Measurements from ENCODE around the gene SEMA5A. TPM values are rescaled to one million over a fixed set of nuclear protein-coding genes. Genes with fewer than 3 reads are reported as not detected.

SEMA5A gene
- total RNA-seq, 3 donors from 2014 or later: 0.03 to 0.26 (median 0.14) TPM

DNA sequence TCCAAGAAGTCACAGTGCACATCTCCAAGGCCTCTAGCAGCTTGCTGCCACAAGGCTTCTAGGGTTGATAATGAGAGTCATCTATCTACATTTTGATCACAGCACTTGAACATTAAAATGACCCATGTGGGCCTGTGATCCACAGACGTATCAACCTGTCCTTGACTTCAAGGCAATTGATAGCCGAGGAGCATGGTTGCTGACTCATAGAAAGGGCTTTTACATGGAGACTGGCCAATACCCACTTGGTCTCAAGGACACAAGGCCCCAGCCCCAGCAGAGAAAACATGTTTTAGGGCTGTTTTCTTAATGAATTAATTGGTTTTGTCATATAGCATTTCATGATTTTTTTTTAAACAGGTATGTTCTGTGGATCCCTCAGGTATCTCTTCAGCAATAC is 314.0 kb downstream of the SEMA5A start:
- H3K4me1 Mint-ChIP-seq (ENCODE audit: low read depth): no peaks in the 10 kb centered on the region
- DNase-seq (no peak), ATAC-seq (no peak)
- H3K9me3 Mint-ChIP-seq: peaks cover 11% of the 10 kb centered on the region
- H3K4me3 Mint-ChIP-seq: no peak overlapping the region
- H3K36me3 Mint-ChIP-seq (ENCODE audit: insufficient read depth): no peaks in the 10 kb centered on the region
- H3K27me3 Mint-ChIP-seq (ENCODE audit: low read depth): peaks cover 1% of the 10 kb centered on the region

DNA sequence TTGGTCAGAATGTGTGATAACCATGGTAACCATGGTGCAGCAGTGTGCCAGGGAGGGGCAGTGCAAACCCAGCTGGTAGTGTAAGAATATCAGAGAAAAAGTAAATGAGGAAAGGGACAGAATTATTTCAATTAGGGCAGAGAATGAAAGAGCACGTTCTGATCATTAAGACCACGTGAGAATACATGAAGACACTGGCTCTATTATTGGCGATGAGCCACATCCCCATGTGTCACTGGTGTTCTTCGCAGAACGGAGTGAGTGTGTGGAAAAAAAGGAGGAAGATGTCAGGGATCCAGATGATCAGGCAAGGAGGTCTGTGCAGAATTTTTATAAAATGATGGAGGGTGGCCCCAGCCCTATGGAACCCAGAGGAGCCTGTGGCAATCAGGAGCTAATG is 315.5 kb downstream of the SEMA5A start:
- H3K4me3 Mint-ChIP-seq: no peak overlapping the region
- no peaks in the 10 kb centered on the region for H3K36me3 Mint-ChIP-seq (ENCODE audit: insufficient read depth)
- DNase-seq (no peak), ATAC-seq (no peak)
- peaks cover 1% of the 10 kb centered on the region for H3K27me3 Mint-ChIP-seq (ENCODE audit: low read depth)
- H3K9me3 Mint-ChIP-seq: peaks cover 11% of the 10 kb centered on the region
- no peaks in the 10 kb centered on the region for H3K4me1 Mint-ChIP-seq (ENCODE audit: low read depth)

DNA sequence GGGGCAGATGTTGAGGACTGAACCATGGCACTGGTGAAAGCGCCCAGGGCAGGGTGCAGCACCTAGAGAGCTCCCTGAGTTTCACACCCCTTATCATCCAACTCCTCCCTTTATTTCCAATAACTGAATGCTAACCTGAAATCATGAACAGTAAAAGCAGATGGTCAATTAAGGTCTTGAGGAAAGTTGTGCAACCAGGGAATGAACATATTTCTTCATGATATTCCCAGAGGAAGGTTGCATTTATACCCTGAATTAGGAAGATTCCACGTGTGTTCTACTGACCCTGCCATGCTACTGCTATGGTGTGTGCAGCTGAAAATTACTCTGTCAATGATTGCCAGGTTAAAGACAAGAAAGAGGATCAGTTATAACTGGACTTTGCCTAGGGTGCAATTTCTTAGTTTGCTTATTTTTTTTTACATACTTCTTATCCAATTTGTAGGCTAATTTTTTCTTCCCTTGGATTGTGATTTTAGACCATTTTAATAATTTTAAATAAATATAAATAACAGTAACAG is 319.8 kb downstream of the SEMA5A start:
- Mint-ChIP-seq H3K4me1 (ENCODE audit: low read depth) (no peaks in the 10 kb centered on the region), H3K36me3 (ENCODE audit: insufficient read depth) (no peaks in the 10 kb centered on the region), H3K9me3 (peaks cover 11% of the 10 kb centered on the region), H3K27me3 (ENCODE audit: low read depth) (peaks cover 1% of the 10 kb centered on the region), H3K4me3 (no peak overlapping the region)
- DNase-seq: no peak
- no peak for ATAC-seq

DNA sequence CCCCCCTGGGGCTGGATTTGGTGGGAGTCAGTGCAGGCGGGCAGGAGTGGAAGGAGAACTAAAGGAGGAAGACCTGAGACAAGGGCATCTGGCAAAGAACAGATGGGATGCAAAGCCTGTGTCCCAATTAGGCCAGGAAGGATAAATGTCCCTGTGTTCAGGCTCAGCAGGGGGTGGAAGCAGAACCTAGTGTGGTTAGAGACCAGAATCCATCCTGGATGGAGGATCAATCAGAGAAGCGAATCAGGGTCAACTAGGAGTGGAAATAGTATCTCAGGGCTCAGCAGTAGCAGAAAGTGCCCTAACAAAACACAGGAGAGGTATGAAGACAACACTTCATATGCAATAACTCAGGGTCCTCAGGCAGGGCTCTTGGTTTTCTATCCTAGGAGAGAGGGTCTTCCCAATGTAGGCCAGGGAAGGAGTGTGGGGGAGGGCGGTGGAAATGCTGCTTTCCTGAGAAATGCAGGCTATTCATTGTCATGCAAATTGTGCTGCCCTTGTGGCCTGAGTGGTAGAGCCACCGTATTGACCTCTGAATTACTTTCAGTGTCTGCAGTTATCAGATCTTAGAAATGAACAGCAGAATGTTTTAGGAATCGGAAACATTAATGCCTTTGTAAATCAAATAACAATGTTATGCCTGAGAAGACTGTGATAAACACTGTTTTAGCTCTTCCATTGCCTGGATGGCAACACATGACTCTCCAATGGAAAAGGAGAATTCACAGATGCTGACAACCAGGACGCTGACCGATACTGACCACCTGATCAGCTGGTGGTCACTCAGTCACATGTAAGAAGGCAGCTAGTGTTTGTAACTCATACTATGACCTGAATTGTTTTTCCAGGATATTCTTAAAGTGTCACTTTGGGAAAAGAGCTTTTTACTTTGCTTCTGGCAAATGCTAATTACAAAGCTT is 323.6 kb downstream of the SEMA5A start:
- ATAC-seq: no peak

DNA sequence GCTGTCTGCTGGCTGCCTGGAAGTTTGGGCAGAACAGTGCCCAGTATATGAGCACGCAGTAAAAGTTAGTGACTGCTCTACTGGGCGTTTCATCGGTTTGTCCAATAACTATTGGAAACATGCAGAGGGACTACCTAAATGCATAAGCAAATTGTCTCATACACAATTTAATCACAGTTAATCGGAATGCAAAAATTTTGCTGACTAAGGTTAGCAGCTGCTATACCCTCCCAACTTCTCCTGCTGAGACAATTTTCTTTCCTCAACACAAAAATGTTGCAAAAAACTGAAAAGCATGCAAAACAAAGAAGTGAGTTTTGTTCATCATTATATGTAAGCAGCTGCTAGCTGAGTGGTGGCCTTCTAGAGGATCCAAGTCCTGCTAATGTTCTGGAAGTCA is 327.5 kb downstream of the SEMA5A start:
- ATAC-seq: no peak
- no peak for DNase-seq
- Mint-ChIP-seq H3K36me3 (ENCODE audit: insufficient read depth) (no peaks in the 10 kb centered on the region), H3K4me1 (ENCODE audit: low read depth) (no peaks in the 10 kb centered on the region), H3K4me3 (no peak overlapping the region), H3K9me3 (peaks cover 9% of the 10 kb centered on the region), H3K27me3 (ENCODE audit: low read depth) (no peaks in the 10 kb centered on the region)

More for the DNA sequence above, 323.6 kb downstream of the SEMA5A start:
- Mint-ChIP-seq H3K9me3 (no peaks in the 10 kb centered on the region), H3K4me3 (no peak overlapping the region), H3K36me3 (ENCODE audit: insufficient read depth) (no peaks in the 10 kb centered on the region), H3K27me3 (ENCODE audit: low read depth) (no peaks in the 10 kb centered on the region), H3K4me1 (ENCODE audit: low read depth) (no peaks in the 10 kb centered on the region)
- no peak for DNase-seq

DNA sequence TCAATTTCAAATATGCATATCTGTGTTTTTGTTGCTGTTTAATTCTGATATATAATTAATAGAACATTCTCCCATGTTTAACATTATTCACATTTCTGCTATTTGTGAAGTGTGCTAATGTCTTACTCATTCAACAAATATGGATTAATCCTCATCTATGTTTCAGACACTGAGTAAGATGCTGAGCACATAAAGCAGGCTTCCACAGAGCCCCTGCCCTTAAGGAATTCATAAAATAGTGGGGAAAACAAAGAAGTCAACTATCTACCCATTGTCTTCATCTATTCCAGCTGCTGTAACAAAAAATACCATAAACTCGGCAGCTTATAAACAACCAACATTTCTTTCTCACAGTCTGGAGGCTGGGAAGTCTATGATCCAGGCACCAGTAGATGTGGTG is 333.3 kb downstream of the SEMA5A start:
- ATAC-seq: no peak

DNA sequence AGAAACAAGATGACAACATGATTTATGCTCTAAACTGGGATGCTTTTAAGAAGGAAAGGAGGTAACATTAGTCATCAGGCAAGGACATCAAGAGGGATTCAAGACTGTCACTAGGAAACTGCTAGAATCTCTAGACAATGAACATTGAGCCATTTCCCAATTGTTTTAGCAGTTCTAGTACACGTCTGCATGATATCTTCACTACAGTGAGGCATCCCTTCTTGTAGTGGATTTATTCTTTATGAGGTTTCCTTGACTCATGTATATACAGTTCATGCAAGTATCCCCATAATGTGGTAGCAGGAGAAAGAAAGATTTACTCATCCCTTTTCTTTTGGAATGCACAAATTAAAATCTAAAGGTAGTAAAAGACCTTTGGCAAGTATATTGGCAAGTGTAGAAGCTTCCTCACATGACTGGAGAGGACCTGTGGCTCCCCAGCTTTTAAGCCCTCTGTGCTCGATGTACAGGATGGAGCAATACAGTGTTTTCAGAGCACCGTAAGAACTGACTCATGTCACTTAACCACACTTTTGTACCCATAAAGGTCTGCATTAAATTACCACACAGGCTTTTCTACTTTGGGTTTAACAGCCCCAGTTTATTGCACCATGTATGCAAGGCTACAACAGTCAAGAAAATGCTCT is 335.9 kb downstream of the SEMA5A start:
- Mint-ChIP-seq H3K36me3 (ENCODE audit: insufficient read depth) (no peaks in the 10 kb centered on the region), H3K9me3 (peaks cover 4% of the 10 kb centered on the region), H3K4me3 (no peak overlapping the region), H3K4me1 (ENCODE audit: low read depth) (no peaks in the 10 kb centered on the region), H3K27me3 (ENCODE audit: low read depth) (no peaks in the 10 kb centered on the region)
- no peak for DNase-seq
- ATAC-seq: no peak

More for the DNA sequence above, 333.3 kb downstream of the SEMA5A start:
- no peaks in the 10 kb centered on the region for H3K27me3 Mint-ChIP-seq (ENCODE audit: low read depth)
- H3K36me3 Mint-ChIP-seq (ENCODE audit: insufficient read depth): no peaks in the 10 kb centered on the region
- peaks cover 9% of the 10 kb centered on the region for H3K9me3 Mint-ChIP-seq
- DNase-seq: no peak
- H3K4me1 Mint-ChIP-seq (ENCODE audit: low read depth): no peaks in the 10 kb centered on the region
- H3K4me3 Mint-ChIP-seq: no peak overlapping the region

DNA sequence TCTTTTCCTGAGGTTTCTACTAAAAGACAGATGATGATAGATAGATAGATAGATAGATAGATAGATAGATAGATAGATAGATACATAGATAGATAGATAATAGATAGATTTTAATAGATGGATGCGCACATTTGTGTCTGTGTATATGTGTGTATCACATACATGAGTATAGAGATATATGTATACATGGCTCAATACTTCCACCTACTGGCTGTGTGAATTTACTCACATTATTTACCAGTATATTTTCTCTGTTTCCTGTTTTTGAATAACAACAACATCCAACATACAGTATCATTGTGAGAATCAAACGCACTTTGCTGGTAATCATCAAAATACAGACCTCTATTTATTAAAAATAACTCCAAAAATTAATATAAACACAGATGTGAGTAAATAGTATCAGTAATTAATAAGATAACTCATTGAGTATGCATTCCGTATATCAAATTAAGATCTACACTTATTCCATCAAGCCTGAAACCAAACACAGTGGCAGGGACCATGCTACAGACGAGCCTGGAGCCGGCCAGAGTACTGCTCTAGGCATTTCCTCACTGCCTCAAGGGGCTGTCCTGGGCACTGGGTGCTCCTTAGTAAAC is 338.0 kb downstream of the SEMA5A start:
- Mint-ChIP-seq H3K36me3 (ENCODE audit: insufficient read depth) (no peaks in the 10 kb centered on the region), H3K4me1 (ENCODE audit: low read depth) (no peaks in the 10 kb centered on the region), H3K27me3 (ENCODE audit: low read depth) (no peaks in the 10 kb centered on the region), H3K9me3 (peaks cover 3% of the 10 kb centered on the region), H3K4me3 (no peak overlapping the region)
- ATAC-seq (no peak), DNase-seq (no peak)

DNA sequence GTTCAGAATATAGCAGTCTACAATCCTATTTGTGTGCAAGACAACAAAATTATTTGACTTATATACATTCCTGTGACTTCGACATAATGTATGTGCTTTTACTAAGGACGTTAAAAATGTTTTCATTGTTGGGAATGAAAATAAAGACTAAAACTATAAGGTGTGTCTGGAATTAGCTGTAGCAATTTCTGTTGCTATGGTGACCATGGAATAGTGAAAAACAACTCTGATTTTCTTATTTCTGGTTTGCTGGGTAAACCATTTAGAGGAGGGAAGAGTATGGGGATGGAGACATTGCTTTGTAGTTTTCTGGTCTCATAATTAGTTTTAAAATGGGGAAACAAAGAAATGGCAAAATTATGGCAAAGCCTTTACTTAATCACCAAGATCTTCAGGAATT is 343.2 kb downstream of the SEMA5A start:
- H3K4me3 Mint-ChIP-seq: no peak overlapping the region
- no peak for ATAC-seq

DNA sequence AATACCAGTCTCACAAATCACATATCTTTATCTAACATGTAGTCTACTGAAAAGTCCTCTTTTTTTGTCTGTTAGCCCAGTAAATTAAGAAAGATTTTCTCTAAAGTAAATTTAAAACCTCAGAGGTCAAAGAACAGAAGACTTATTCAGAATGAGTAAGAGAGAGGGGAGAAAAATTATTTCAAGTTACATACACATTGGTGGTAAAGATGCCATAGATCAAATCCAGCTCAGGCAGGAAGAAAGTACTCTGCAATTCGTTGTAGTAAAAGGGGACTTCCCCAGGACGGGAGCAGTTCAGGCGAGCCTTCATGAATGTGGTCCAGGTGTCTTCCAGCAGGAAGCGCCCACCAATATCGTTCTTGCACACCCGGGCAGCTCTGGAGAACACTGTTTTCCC is 344.1 kb downstream of the SEMA5A start:
- Mint-ChIP-seq H3K9me3 (peaks cover 3% of the 10 kb centered on the region), H3K36me3 (ENCODE audit: insufficient read depth) (no peaks in the 10 kb centered on the region)

More for the DNA sequence above, 343.2 kb downstream of the SEMA5A start:
- Mint-ChIP-seq H3K4me1 (ENCODE audit: low read depth) (no peaks in the 10 kb centered on the region), H3K36me3 (ENCODE audit: insufficient read depth) (no peaks in the 10 kb centered on the region), H3K9me3 (peaks cover 3% of the 10 kb centered on the region), H3K27me3 (ENCODE audit: low read depth) (no peaks in the 10 kb centered on the region)
- DNase-seq: no peak

DNA sequence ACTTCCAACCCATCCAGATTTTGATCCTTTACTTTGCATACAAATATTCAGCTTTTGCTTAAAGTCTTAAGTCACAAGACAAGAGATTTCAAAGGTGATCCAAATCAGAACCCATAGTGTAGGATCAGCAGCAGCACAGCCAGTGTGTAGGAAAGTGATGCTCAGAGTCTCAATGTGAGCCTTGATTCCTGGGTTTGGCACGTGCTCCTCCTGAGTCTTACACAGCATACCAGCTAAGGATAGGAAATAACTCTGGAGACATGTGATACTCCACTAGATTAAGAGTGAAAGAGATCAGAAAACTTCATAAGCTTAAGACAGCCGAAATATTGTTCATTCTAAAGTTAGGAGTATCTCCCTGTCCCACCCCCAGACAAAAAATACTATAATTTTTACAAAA is 344.9 kb downstream of the SEMA5A start:
- ATAC-seq (no peak), DNase-seq (no peak)
- H3K4me3 Mint-ChIP-seq: no peak overlapping the region
- peaks cover 3% of the 10 kb centered on the region for H3K9me3 Mint-ChIP-seq
- no peaks in the 10 kb centered on the region for H3K27me3 Mint-ChIP-seq (ENCODE audit: low read depth)
- H3K4me1 Mint-ChIP-seq (ENCODE audit: low read depth): no peaks in the 10 kb centered on the region
- H3K36me3 Mint-ChIP-seq (ENCODE audit: insufficient read depth): no peaks in the 10 kb centered on the region

More for the DNA sequence above, 344.1 kb downstream of the SEMA5A start:
- H3K4me1 Mint-ChIP-seq (ENCODE audit: low read depth): no peaks in the 10 kb centered on the region
- no peaks in the 10 kb centered on the region for H3K27me3 Mint-ChIP-seq (ENCODE audit: low read depth)
- no peak for DNase-seq
- H3K4me3 Mint-ChIP-seq: no peak overlapping the region
- ATAC-seq: no peak

DNA sequence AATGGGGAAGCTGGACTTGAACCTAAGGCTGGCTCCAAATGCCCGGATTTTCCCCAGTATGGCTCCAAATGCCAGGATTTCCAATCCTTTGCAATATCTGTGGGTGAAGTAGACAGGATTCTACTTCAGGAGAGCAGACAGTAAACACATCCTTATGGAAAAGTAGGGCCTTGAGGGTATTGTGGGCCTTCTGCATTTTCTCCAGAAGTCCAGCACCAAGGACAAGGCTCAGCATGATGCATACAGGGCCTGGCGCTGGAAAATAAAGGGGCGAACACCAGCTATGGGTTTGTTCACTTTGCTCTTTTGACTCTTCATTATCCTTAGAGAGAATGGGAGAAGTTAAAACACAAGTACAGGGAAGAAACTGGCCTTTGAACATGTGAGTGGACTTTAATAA is 347.5 kb downstream of the SEMA5A start:
- Mint-ChIP-seq H3K27me3 (ENCODE audit: low read depth) (no peaks in the 10 kb centered on the region), H3K4me1 (ENCODE audit: low read depth) (no peaks in the 10 kb centered on the region), H3K36me3 (ENCODE audit: insufficient read depth) (no peaks in the 10 kb centered on the region), H3K4me3 (no peak overlapping the region), H3K9me3 (no peaks in the 10 kb centered on the region)
- no peak for ATAC-seq
- DNase-seq: no peak

DNA sequence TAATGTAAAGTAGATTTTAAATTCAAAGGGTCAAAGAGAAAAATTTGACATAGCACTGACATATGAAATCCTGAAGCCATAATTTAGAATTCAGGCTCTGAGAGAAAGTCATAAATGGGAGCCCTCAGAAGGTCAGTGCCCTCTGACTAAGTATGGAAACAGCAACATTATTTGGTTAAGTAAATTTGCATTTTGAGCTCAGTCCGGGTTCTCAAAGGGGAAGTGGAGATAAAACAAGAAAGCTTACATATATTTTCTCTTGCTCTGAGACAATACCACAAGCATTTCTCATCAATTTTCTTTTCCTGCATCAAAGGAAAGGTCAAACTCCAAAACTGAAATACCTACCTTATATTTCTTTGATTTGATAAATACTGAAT is 348.0 kb downstream of the SEMA5A start:
- DNase-seq (no peak), ATAC-seq (no peak)
- no peaks in the 10 kb centered on the region for H3K4me1 Mint-ChIP-seq (ENCODE audit: low read depth)
- H3K27me3 Mint-ChIP-seq (ENCODE audit: low read depth): no peaks in the 10 kb centered on the region
- H3K9me3 Mint-ChIP-seq: no peaks in the 10 kb centered on the region
- H3K4me3 Mint-ChIP-seq: no peak overlapping the region
- H3K36me3 Mint-ChIP-seq (ENCODE audit: insufficient read depth): no peaks in the 10 kb centered on the region

DNA sequence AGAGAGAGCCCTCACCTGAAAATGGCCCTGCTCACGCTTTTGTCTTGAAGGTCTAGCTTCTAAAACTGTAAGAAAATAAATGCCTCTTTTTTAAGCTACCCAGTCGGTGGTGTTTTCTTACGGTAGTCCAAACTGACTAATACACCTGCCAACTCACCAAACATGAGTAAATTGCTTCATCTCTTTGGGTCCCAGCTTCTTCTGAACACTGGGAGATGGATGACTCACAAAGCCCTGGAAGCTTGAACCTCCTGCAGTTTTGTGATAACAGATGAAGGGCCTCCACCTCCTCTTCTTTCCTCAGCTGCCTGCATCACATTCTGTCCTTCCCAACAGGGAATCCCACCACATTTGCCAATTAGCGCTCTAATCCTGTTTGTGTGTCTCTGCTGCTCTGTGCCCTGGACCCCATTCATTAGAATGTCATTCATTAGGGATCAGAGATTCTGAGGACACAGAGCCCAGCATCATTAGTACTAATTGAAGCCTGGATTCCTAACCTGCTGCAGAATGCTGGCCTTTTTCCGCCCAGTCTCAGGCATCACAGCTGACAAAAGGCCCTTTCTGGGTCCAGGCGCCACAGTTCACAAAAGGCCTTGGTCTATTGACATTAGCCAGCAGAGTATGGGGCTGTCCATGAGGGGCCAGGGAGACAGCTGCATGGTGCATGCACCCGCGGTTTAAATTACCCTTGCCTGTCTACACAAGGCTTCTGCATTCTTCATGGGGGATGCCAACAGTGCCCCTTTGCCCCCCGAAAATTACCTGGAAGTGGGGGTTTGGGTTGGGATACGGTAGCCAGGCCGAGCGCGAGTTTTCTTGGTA is 349.3 kb downstream of the SEMA5A start:
- Mint-ChIP-seq H3K4me1 (ENCODE audit: low read depth) (no peaks in the 10 kb centered on the region), H3K27me3 (ENCODE audit: low read depth) (no peaks in the 10 kb centered on the region), H3K4me3 (no peak overlapping the region), H3K9me3 (no peaks in the 10 kb centered on the region), H3K36me3 (ENCODE audit: insufficient read depth) (no peaks in the 10 kb centered on the region)
- DNase-seq (no peak), ATAC-seq (no peak)

All from activated T-cell treated with anti-CD3 and anti-CD28 coated beads, Interleukin-2, amount 50 U/mL, for 4 hours (primary cell).